GM18868 (cell line): ENCODE data around the gene DIAPH3.

ENCODE experiments used
- ATAC-seq: cut with Tn5 transposase; IDR thresholded peaks from one replicate; pipeline ENCODE4 v1.9.1; 2021; ENCODE audit warnings: mild to moderate bottlenecking, moderate library complexity; ENCODE audit not compliant: unreplicated experiment

The DIAPH3 gene

DNA sequence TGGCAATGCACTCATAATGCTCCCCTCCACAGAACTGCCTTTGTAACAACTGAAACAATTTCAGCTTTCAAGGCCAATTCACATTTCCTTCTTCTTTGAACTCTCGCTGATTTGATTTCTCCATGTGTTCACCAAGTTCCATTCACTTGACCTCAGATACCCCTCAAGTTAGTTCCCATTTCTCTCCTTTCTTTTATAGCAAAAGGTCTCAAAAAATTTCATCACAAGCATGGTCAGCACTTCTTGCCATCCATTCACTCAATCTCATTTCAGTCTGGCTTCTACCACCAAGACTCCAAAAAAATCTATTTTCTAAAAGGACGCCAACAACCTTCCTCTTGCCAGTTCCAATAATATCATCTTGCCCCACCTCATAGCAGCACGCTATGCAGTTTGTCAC lies 135.7 kb downstream of the DIAPH3 start:
- ATAC-seq: no peak

DNA sequence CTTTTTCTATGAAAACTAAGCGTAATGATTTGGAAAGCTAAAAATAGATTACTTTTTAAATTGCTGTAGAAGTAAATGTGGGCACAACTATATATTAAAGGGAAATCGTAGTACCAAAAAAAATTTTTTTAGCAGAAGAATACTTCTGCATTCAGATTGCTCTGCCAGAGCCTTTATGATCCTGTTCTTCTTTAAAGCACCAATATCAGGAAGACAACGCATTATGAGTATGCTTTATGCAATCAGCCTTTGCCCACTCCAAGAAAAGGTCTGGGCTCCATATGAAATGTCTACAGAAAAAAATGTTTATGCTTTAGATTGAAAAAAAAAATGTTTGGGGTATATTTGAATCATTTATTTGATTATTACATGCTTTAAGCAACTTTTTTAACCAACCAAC lies 137.4 kb downstream of the DIAPH3 start:
- no peak for ATAC-seq

DNA sequence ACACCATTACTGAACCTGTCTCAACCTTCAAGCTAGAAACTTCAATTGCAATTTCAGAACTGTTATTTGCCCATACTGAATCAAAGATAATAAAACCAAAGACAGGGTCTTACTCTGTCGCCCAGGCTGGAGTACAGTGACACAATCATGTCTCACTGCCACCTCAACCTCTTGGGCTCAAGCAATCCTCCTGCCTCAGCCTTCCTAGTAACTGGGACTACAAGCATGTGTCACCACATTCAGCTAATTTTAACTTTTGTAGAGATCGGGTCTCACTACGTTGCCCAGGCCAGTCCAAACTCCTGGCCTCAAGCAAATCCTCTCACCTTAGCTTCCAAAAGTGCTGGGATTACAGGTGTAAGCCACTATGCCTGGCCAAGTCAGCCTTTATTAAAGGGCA lies 143.4 kb downstream of the DIAPH3 start:
- no peak for ATAC-seq

DNA sequence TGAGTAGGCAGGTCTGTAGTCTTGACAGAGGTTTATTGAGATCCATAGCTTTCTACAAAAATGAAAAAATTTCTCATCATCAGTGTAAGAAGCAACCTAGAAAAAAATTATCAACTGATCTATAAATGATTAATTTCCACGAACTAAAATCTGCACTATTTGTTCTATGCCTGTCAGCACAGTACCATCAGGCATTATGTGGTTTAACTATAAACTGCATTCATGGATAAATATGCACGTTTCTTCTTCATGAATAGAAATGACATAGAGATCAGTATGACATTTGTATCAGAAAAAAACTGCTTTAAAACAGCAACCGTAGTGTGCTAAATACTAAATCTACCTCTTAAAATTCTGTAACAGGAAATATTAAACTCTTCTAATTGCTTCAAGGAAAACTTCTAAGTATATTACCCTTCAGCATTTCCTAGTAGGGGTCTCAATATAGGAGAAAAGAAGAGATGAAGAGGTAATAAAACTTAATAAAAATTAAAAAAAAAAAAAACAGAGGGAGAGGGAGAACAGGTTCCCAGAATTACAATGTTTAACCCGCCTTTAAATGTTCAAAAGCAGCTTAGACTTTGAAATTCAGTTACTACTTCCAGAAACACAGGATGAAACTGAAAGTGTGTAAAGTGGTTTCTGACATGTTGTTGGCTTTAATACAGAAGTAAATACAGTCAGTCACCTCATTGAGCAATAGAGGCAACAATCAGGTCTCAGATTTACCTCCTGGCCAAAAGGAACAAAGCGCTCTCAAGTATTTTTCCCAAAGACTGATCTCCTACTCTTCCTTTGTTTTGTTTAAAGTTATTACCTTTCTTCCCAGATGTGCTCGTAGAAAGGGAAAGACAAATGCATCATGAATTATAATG lies 144.4 kb downstream of the DIAPH3 start:
- peak; percentile 67 for ATAC-seq

DNA sequence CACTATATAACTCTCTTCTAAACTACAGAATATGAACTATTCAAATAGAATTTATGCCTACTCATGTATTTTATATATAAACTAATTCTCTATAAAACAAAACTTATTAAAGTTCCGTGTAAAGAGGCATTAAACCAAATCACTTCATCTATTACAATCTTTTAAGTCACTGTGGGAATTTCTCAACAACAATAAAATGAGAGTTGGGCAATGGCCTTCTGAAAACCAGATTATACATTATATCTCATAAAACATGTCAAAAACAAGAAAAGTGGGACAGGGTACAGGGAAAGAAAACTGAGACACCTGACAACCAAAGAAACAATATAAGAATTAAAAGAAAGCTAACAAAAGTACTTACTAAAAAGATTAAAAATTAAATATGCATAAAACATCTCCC lies 145.2 kb downstream of the DIAPH3 start:
- no peak for ATAC-seq

DNA sequence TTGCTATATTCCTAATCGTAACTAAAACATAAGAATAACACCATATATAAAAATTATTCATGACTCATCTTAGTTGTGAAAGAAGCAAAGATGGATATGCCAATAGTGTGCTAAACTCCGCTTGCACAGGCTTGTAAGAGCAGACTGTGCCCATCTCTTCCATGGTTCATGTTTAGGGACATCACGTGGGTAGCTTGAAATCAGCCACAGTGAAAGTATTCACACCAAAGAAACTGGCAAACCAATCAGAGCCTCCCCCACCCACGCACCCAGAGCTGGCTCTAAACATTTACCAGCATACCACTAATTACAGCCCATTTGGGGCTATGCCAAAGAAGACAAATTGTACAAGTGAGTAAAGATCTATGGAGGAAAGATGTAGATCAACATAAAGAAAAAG lies 147.5 kb downstream of the DIAPH3 start:
- no peak for ATAC-seq

DNA sequence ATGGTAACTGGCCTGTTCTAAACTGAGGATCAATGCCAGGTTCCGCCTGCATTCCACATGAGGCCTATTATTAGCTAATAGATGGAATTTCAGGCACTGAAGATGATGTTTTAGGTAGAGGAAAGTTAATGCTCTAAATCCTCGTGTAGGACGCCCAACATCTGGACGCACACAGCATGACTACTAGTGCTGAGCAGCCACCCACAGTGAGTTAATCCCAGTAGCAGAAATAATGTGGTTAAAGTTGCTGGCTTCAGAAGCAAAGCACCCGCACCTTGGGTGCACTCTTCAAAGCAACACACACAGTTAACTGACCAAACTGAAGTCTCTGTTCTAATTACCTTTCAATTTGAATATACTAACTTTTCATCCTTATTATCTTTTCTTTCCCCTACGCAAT lies 150.6 kb downstream of the DIAPH3 start:
- no peak for ATAC-seq

DNA sequence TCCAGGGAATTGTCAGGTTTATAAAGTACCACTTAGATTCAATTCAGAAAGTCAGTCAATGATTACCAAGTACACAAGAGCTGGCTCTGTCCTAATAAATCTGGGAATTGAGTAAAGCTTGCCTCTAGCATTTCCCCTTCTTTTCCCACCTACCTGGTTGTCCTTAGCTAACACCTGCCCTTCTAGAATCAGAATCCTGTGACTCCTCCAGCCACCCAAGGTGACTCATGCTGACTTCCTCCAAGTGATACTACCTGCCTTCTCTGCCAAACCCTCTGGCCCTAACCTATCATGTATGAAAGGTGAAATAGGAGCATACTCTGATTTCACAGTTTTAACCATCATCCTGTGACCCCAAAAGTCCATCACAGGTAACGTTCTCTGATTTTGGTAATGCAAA lies 151.2 kb downstream of the DIAPH3 start:
- ATAC-seq: peak; percentile 55

DNA sequence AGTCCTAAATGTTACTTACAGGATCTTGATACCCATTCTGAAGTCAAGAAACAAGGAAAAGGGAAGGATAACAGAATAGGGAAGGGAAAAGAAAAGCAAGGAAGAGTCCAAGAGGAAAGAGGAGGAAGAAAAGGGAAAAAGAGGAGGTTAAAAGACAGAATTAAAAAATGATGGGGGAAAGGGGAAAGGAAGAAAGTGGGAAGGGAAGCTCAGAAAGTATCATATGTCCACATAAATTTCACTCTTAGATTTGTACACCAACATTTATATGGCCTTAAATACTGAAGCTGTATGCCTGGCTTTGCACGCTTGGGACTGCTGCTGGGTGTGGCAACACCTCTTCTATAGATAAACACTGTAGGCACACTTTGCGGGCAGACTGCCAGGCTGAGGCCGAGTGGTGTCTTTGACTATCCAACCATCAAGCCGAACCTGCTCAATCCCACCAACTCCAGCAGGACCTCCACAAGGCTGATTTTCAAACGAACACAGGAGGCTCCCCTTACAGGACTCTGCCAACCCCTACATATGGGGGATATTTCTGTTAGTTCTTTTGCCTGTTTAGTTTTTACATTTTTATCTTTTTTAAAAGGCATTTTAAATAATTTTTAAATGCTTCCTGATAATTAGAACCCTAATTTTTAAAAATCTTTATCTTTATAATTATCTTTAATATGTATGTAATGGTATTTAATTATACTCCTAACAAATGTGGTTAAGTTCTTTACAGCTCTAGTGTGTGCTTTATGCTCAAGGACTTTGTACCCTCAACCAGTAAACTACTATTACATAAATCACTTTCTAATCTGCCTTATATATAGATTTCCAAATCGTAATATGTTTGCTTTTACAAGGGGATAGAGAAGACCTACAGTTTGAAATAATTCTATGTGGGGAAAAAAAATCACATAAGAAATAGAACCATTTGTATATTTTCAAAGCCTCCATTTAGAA lies 154.2 kb downstream of the DIAPH3 start:
- ATAC-seq: no peak

DNA sequence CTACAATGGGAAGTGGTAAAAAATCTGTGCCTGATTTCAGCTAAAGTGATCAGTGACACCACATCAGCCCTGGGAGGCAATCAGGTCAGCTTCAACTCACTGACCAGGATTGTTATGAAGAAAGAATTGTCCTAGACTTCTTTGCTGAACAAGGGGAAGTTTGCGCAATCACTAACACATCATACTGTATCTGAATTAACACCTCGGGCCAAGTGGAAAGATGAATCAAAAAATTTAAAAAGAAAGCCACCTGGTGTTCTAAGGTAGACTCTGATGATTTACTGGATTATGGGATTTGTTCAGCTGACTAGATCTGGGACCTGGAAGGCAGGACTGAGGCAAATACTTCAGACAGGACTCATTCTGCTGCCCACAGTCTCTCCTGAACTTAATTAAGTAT lies 161.8 kb downstream of the DIAPH3 start:
- no peak for ATAC-seq

DNA sequence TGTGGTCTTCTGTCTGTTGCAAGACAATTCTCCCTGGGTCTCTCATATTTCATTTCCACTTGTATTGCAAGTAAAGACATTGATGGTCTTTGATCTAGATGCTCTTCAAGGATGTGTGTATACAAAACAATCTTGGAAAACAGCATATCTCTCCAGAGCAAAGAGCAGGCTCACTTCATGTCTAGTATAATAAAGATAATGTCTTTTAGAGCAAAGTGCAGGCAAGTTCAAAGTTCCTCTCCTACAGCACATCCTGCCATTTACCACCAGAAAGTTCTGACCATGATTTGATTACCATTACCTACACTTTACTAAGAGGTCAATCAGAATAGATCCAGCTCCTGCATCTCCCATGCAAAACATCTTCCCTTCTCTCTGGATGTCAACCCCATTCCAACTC lies 162.8 kb downstream of the DIAPH3 start:
- ATAC-seq: no peak

DNA sequence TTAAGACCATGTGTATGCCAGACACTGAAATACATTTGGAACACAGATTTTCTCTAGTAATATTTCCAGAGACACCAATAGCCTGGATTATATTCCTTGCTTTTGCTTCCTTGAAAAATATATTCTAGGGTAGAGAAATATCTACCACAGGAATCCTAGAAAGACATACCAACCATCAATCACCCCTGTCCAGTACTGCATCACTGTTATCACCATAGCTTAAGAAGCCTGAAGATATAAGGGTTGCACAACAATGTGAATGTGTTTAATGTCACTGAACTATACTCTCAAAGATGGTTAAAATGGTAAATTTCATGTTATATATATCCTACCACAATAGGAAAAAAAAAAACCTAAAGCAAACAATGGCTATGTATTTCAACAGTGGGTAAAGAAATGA lies 163.6 kb downstream of the DIAPH3 start:
- ATAC-seq: no peak

DNA sequence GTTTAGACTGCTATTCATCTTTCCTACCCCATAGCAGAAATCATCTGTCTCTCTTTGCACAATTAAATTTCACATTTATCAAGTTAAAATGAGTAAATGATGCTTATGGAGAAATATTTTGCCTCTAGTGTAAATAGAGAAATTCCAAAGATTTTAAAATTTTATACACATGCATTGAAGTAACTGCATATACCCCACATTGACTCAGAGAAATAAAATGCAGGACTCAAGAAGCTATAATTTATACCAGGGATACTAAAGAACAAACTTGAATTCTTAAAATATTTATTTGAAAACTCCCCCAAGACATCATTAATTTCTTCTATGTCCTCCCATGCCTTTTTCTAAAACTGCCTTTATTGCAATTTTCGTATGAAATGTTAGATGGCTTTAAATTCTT lies 165.8 kb downstream of the DIAPH3 start:
- no peak for ATAC-seq

DNA sequence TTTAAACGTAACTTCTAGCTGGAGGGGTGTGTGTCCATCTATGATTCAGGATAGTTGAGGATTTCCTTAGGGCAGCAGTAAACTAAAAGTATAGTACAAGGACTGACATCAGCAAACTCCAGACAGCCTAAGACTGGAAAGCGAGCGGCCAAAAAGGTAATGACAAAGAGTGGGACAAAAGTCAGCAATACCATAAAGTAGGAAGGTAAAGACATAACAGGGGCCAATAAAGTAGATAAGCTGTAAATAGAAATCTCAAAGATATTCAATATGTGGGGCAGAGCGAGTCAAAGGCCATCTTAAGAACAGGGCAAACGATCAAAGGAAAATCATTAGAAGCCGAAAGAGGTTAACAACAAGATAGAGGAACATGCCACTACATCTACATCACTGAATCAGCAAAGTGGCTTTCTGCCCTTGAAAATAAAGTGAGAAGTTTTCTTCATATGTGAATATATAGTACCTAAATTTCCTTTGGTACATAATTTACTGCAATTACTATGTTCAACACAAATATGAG lies 167.2 kb downstream of the DIAPH3 start:
- no peak for ATAC-seq

DNA sequence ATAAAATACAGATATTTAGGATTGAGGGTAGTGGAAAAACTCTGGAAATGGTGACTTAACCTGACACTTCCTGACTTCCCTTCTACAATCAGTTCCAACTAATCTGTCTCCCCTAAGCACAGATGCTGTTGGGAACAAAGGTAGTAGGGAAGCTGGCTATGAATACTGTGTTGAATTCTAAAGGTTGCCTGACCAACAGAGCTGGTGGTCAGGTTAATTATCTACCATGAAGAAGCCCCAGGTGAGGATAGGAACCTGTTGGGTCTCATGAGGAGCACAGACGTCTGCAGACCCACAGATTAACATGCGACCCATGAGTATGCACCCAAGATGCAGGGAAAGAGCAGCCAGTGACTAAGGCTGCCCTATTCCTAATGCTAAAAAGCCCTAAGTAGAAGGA lies 172.3 kb downstream of the DIAPH3 start:
- no peak for ATAC-seq

DNA sequence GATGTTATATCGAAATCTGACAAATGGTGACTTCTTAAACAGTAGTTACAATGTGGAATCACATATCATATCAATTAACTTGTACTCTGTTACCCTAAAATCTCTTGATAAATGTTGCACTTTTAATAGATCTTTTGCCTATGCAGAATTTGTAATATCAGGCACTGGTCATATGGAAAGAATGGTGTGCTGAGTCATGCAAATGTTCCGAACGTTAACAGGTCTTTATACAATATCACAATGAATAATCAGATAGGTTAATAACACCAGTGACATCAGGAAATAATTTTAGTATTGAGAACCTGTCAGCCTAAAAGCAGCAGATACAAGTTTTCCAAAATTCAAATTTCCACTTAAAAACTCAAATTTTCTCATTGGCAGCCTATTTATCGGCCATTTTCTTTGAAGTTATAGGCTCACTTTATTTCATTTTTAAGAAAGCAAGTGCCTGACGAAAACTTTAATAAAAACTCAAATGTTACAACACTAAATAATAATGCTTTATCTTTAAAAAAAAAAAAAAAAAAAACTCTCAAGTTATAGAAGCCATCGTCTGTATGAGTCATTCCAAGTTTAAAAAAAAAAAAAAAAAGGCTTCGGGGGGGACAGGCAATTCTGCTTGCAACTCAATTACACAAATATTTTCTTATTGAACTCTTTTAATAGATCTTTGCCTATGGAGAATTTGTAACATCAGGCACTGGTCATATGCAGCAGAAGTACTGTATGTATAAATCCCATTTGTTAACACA lies 180.9 kb downstream of the DIAPH3 start:
- ATAC-seq: no peak

DNA sequence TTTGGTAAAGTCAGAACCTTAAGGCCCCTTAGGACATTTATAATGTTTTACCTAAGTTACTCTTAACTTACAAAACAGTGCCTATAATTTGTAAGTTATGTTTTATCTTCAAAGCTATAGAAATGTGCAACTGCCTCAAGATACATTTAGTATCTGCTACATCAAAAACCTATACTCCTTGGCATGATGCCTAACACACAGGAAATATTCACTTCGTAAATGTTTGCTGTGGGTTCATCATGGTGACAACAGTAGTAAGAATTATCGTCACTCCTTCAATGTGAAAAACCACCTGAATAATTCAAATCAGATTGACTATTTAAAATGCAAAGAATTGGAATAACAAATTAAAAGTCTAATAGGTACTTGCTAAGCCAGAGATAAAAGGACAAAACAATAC lies 184.1 kb downstream of the DIAPH3 start:
- no peak for ATAC-seq

DNA sequence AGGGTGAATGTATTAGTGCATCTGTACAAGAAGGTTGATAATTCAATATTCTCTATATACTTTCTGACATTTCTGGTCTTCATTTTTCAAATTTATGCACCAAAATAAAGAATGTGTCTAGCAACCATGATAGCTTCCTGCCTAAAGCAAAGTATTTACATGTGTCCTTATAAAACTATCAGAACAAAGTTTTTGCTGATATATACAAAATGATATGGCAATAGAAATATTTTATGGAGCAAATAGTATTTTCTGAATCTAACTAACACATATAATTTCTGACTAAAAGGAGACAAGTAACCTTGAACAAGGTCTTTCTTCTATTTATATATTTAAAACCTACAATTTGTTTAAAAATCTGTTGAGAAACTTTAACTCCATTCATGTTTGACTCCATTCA lies 184.9 kb downstream of the DIAPH3 start:
- no peak for ATAC-seq

DNA sequence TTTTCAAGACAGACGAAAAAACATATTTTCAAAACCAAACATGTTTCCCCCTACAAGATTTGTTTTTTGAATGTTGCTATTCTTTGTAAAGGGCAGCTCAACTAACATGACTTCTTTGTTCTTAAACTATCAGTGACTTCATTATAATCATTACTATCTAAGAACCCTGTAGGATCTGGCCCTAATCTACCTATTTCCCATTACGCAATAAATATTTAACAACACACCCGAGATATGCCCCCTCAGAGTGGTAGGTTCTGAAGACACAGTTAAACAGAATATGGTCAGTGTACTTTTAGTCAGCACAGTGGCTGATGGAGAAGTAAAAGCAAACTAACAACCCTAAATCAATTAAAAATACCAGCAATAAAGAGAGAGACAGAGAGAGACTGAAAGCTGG lies 186.9 kb downstream of the DIAPH3 start:
- ATAC-seq: no peak

DNA sequence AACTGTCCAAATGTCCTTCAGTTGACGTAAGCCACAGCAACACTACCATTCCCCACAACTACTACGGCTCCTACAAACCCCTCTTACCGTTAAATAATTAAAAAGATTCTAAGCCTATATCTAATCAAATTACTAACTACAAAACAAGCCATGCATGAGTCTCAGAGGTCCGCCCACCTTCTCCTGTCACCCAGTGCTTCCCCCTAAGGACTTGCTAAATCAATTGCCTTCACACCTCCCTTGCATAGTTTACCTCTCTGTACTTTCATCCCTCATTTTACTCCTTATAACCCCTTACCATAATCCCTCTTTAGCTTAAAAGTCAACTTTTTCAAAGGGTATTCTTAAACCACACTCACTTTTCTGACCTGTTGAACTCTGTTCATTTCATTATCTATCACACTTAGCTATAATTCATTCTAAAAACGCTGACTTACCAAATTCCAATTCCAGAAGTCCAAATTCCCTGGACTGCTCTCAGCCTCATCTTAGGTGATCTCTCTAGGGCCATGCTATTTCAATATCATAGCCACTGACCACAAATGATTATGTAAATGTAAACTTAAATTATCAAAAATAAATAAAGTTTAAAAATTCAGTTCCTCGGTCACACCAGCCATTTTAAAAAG lies 187.8 kb downstream of the DIAPH3 start:
- no peak for ATAC-seq

DNA sequence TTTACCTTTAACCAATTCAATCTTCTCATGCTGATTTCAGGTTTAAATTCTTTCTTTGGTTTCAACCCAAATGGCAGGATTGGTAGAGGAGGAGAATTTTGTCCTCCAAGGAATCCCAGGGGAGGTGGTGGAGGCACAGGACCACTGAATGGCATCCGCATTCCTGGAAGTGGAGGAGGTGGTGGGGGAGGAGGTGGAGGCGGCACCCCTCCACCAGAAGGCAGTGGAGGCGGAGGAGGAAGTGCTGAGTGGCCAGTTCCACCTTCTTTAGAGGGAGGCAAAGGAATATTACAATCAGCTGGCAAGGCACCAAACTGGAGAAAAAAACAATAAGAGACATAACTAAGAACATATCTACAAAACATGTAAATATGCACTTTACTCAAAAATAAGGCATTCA lies 192.9 kb downstream of the DIAPH3 start:
- no peak for ATAC-seq
